NB4 (cell line): ENCODE measurements around the gene DRAXIN.

Source experiments
- DNase-seq: peaks from one replicate; pipeline ENCODE4 v3.0.0; 2010; ENCODE audit warnings: low read depth
- H3K4me3 ChIP-seq: one replicate; pipeline ENCODE4 v1.5.1; 2011; ENCODE audit warnings: mild to moderate bottlenecking, low read depth, low read length, moderate library complexity
- MYC ChIP-seq: IDR thresholded peaks from 2 replicates; pipeline ENCODE4 v1.6.1; 2011; ENCODE audit warnings: low read depth, low read length
- POLR2A ChIP-seq: IDR thresholded peaks from 2 replicates; pipeline ENCODE4 v1.6.1; 2011; ENCODE audit warnings: mild to moderate bottlenecking; ENCODE audit not compliant: insufficient read length; ENCODE audit errors: extremely low read depth
- TF ChIP-seq, protein P1 (sequence below): IDR thresholded peaks from one replicate; pipeline ENCODE4 v1.5.1; 2012; ENCODE audit warnings: low read depth, low read length
- TF ChIP-seq, protein P2 (sequence below): IDR thresholded peaks from 2 replicates; pipeline ENCODE4 v1.6.1; 2011; ENCODE audit warnings: low read depth, low read length

The DRAXIN gene

DNA sequence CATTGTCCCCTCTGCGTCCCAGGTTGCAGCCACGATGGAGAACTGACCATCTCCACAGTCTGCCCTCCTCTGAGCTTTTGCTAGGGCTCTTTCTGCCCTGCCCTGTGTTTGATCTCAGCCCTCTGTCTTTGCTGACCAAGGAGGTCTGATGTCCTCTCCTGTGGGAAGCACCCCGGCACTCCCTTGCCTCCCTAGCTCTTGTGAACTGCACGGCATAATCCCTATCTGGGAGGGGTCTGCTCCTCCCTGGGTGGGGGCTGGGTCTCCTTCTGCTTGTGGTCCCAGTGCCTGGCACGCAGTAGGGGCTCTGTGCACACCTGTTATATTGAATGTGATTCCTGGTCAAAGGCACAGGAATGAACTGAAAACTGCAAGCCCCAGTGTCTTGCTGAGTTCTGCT is 2.4 kb downstream of the DRAXIN start:
- no peak for DNase-seq
- H3K4me3 ChIP-seq: no peak overlapping the region
- no peak for TF ChIP-seq POLR2A
- TF ChIP-seq, protein P1, sequence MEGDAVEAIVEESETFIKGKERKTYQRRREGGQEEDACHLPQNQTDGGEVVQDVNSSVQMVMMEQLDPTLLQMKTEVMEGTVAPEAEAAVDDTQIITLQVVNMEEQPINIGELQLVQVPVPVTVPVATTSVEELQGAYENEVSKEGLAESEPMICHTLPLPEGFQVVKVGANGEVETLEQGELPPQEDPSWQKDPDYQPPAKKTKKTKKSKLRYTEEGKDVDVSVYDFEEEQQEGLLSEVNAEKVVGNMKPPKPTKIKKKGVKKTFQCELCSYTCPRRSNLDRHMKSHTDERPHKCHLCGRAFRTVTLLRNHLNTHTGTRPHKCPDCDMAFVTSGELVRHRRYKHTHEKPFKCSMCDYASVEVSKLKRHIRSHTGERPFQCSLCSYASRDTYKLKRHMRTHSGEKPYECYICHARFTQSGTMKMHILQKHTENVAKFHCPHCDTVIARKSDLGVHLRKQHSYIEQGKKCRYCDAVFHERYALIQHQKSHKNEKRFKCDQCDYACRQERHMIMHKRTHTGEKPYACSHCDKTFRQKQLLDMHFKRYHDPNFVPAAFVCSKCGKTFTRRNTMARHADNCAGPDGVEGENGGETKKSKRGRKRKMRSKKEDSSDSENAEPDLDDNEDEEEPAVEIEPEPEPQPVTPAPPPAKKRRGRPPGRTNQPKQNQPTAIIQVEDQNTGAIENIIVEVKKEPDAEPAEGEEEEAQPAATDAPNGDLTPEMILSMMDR: no peak
- no peak for TF ChIP-seq MYC
- TF ChIP-seq, protein P2, sequence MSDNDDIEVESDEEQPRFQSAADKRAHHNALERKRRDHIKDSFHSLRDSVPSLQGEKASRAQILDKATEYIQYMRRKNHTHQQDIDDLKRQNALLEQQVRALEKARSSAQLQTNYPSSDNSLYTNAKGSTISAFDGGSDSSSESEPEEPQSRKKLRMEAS: no peak

DNA sequence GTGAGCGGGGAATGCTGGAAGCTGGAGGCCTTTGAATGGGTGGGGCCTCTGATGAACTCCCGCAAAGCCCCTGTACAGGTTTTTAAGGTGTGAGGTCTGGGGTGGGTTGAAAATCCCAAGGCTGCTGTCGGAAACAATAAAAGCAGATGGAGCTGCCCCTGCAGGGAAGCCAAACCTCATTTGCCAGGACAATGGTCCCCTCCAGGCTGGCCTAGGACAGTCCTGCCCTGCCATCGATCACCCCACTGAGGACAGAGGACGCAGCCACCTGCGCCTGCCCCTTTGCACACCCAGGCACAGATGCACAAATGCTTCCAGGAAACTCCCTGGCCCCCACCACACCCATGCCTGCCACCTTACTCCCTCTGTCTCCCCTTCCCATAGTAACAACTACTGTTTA is 4.4 kb downstream of the DRAXIN start:
- no peak overlapping the region for H3K4me3 ChIP-seq
- DNase-seq: no peak
- TF ChIP-seq, protein P1: no peak
- TF ChIP-seq POLR2A (no peak), MYC (no peak)
- TF ChIP-seq, protein P2: no peak

DNA sequence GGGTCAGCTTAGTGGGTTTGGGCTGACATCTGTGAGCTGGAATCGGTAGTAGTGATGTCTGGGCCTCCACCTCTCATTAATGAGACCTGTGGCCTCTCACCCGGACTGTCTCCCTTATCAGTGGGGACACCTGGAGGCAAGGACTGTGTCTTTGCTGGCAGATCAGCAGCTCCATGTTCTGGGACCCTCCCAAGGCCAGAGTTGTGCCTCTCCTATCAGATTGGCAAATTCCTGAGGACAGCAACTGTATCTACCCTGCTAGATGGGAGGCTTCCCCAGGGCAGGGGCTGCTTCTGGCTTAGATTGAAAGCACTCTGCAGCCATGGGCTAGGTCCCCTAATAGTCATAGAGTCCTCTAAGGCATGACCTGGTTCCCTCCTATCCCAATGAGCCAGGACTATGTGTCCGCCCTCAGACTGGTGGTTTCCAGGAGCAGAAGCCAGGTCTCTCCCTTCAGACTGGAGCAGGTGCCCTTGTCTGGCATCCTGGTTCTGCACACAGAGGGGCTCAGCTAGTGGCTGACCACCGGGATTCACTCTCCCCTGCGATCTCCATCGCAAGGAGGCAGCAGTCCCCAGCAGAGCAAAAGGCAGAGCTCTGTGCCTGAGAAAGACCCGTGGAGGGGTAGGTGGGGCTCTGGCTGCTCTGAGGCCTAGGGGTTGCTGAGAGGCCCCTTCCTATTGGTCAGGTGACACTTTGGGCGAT is 5.8 kb downstream of the DRAXIN start:
- TF ChIP-seq, protein P2: no peak
- TF ChIP-seq, protein P1: no peak
- no peak for TF ChIP-seq MYC
- TF ChIP-seq POLR2A: no peak
- no peak for DNase-seq
- no peak overlapping the region for H3K4me3 ChIP-seq

DNA sequence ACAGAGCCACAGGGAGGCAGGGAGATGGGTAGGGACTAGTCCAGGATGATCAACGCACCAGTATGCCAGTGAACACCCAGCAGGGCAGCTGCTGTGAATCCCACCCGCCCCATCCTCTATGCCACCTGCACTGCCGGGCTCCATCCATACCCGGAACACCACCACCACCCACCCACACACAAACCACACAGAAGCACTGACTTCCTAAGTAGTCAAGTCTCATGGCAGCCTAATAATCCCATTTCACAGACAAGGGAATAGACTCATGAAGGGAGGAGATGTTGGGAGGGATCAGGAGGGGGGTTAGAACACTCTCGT is 6.3 kb downstream of the DRAXIN start:
- TF ChIP-seq MYC: no peak
- no peak for TF ChIP-seq POLR2A
- TF ChIP-seq, protein P2: no peak
- TF ChIP-seq, protein P1: no peak
- no peak overlapping the region for H3K4me3 ChIP-seq
- DNase-seq: no peak

DNA sequence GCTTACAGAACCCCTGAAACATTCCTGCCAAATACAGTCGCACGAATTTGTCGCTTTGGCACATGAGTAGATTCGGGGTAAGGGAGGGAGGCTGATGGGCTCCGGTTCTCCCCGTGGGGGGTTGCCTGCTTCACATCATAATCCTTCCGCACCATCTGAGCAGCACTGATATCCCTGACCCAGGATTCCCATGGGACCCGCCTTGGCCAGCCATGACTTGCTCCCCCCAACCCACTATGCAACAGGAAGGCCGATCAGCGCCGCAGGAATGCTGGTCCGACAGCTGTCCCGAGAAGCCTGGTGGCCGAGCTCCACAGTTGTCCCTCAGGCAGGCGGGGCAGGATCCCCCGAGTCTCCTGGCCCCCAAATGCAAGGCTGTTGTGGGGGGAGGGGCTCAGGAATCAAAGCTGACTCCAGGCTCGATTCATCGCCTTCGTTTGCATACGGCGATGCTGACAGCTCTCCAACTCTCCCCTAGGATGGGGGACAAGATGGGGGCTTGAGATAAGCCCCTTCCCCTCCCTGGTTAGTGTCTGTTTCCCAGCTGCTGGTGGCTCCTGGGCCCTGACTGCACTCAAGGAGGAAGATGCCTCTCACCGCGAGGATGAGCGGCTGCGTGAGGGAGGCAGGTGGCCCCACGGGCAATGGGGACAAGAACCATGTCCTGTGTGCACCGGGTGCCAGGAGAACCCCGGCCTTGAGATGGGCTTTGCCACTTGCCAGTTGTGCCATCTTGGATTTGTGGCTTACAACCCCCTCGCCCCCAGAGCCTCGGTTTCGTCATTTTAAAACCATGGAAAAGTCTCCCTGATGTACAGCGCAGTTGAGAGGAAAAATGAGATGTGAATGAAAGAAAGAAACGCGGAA is 9.3 kb downstream of the DRAXIN start:
- TF ChIP-seq POLR2A: no peak
- TF ChIP-seq, protein P1: no peak
- TF ChIP-seq, protein P2: no peak
- no peak for TF ChIP-seq MYC

More for the DNA sequence above, 9.3 kb downstream of the DRAXIN start:
- no peak for DNase-seq
- no peak overlapping the region for H3K4me3 ChIP-seq
